ENCODE measurements around the gene TBC1D19. TPM values are rescaled to one million over a fixed set of nuclear protein-coding genes. Genes with fewer than 3 reads are reported as not detected.
"Not testable (repeated sequence)": the region's sequence is repeated elsewhere in the genome, so short reads cannot be mapped to it uniquely, and the experiment has no call there.

The TBC1D19 gene
- total RNA-seq, 1 experiment from 2014 or later: 19.1 TPM

GRCh38 chr4:26632916-26633315 lies 49.0 kb downstream of the TBC1D19 start:
- Histone ChIP-seq H3K27me3 (replicated peaks; ENCODE audit: control insufficient read depth, insufficient read depth, low read length) (no peaks in the 10 kb centered on the region), H3K4me3 (ENCODE audit: low read depth, low read length) (no peak overlapping the region), H3K36me3 (ENCODE audit: control insufficient read depth, insufficient read depth, low read length) (no peaks in the 10 kb centered on the region), H3K4me1 (no peaks in the 10 kb centered on the region), H3K9me3 (no peaks in the 10 kb centered on the region)
- Mint-ChIP-seq H3K27ac (ENCODE audit: unreplicated experiment) (no peak overlapping the region), H3K9me3 (ENCODE audit: unreplicated experiment) (no peaks in the 10 kb centered on the region), H3K27me3 (ENCODE audit: insufficient read depth, unreplicated experiment) (no peaks in the 10 kb centered on the region), H3K4me3 (ENCODE audit: unreplicated experiment) (no peak overlapping the region), H3K4me1 (ENCODE audit: low read depth, unreplicated experiment) (no peaks in the 10 kb centered on the region), H3K36me3 (ENCODE audit: insufficient read depth, unreplicated experiment) (peaks cover 5% of the 10 kb centered on the region)
- BruUV-seq (replicated peaks): no TSS peak
- DNase-seq: no peak
- POLR2A ChIA-PET: no interaction called here
- intact Hi-C loops (cut with micrococcal nuclease; ENCODE audit: unreplicated experiment): no loop called here
- CTCF ChIA-PET: no interaction called here
- no peak for TF ChIP-seq CTCF (IDR thresholded peaks at IDR 0.05; ENCODE audit: insufficient read depth in 1 of 2, low read depth in 1 of 2, low read length in 1 of 2, severe bottlenecking in 1 of 2, unreplicated experiment in 1 of 2)

GRCh38 chr4:26634237-26634636 lies 50.4 kb downstream of the TBC1D19 start:
- H3K4me3 Mint-ChIP-seq (ENCODE audit: unreplicated experiment): no peak overlapping the region
- Histone ChIP-seq H3K27me3 (replicated peaks; ENCODE audit: control insufficient read depth, insufficient read depth, low read length) (no peaks in the 10 kb centered on the region), H3K4me1 (no peaks in the 10 kb centered on the region), H3K4me3 (ENCODE audit: low read depth, low read length) (no peak overlapping the region), H3K36me3 (ENCODE audit: control insufficient read depth, insufficient read depth, low read length) (no peaks in the 10 kb centered on the region; the same call in 1 of the 2 replicates), H3K9me3 (no peaks in the 10 kb centered on the region)
- ChIA-PET POLR2A (no interaction called here), CTCF (interaction anchor here (0.7 kb wide), 1 partner anchor 653 kb away, joined by 3 read pairs; no protein-coding TSS in a partner anchor)
- no peaks in the 10 kb centered on the region for H3K4me1 Mint-ChIP-seq (ENCODE audit: low read depth, unreplicated experiment)
- intact Hi-C loops (cut with micrococcal nuclease; ENCODE audit: unreplicated experiment): no loop called here
- H3K27me3 Mint-ChIP-seq (ENCODE audit: insufficient read depth, unreplicated experiment): no peaks in the 10 kb centered on the region
- BruUV-seq (replicated peaks): no TSS peak
- H3K36me3 Mint-ChIP-seq (ENCODE audit: insufficient read depth, unreplicated experiment): peaks cover 5% of the 10 kb centered on the region
- no peaks in the 10 kb centered on the region for H3K9me3 Mint-ChIP-seq (ENCODE audit: unreplicated experiment)
- no peak overlapping the region for H3K27ac Mint-ChIP-seq (ENCODE audit: unreplicated experiment)
- TF ChIP-seq CTCF (IDR thresholded peaks at IDR 0.05; ENCODE audit: insufficient read depth in 1 of 2, low read depth in 1 of 2, low read length in 1 of 2, severe bottlenecking in 1 of 2, unreplicated experiment in 1 of 2): no peak
- DNase-seq: no peak

- POLR2A ChIA-PET: no interaction called here
- Histone ChIP-seq H3K27me3 (replicated peaks; ENCODE audit: control insufficient read depth, insufficient read depth, low read length) (no peaks in the 10 kb centered on the region), H3K36me3 (ENCODE audit: control insufficient read depth, insufficient read depth, low read length) (no peaks in the 10 kb centered on the region; the same call in 1 of the 2 replicates), H3K9me3 (no peaks in the 10 kb centered on the region), H3K4me3 (ENCODE audit: low read depth, low read length) (no peak overlapping the region), H3K4me1 (no peaks in the 10 kb centered on the region)
- no TSS peak for BruUV-seq (replicated peaks)
- no peak overlapping the region for H3K4me3 Mint-ChIP-seq (ENCODE audit: unreplicated experiment)
- intact Hi-C loops (cut with micrococcal nuclease; ENCODE audit: unreplicated experiment): no loop called here
- CTCF ChIA-PET: no interaction called here
- H3K27me3 Mint-ChIP-seq (ENCODE audit: insufficient read depth, unreplicated experiment): no peaks in the 10 kb centered on the region
- no peak for DNase-seq
- no peak for TF ChIP-seq CTCF (IDR thresholded peaks at IDR 0.05; ENCODE audit: insufficient read depth in 1 of 2, low read depth in 1 of 2, low read length in 1 of 2, severe bottlenecking in 1 of 2, unreplicated experiment in 1 of 2)
- peaks cover 3% of the 10 kb centered on the region for H3K9me3 Mint-ChIP-seq (ENCODE audit: unreplicated experiment)
- H3K36me3 Mint-ChIP-seq (ENCODE audit: insufficient read depth, unreplicated experiment): peaks cover 16% of the 10 kb centered on the region
- no peak overlapping the region for H3K27ac Mint-ChIP-seq (ENCODE audit: unreplicated experiment)
- H3K4me1 Mint-ChIP-seq (ENCODE audit: low read depth, unreplicated experiment): no peaks in the 10 kb centered on the region
Measured at GRCh38 chr4:26636458-26636857, 52.6 kb downstream of the TBC1D19 start.

- peaks cover 38% of the 10 kb centered on the region for H3K36me3 Mint-ChIP-seq (ENCODE audit: insufficient read depth, unreplicated experiment)
- not testable (repeated sequence) for H3K4me1 Mint-ChIP-seq (ENCODE audit: low read depth, unreplicated experiment)
Measured at GRCh38 chr4:26640639-26641038, 56.8 kb downstream of the TBC1D19 start.

More at GRCh38 chr4:26640639-26641038, 56.8 kb downstream of the TBC1D19 start:
- POLR2A ChIA-PET; H3K4me3 ChIP-seq (ENCODE audit: low read depth, low read length); intact Hi-C loops (cut with micrococcal nuclease; ENCODE audit: unreplicated experiment); DNase-seq; BruUV-seq (replicated peaks); H3K4me3 Mint-ChIP-seq (ENCODE audit: unreplicated experiment); H3K27ac Mint-ChIP-seq (ENCODE audit: unreplicated experiment); H3K4me1 ChIP-seq; H3K9me3 ChIP-seq; H3K36me3 ChIP-seq (ENCODE audit: control insufficient read depth, insufficient read depth, low read length); H3K27me3 ChIP-seq (replicated peaks; ENCODE audit: control insufficient read depth, insufficient read depth, low read length); CTCF ChIA-PET; H3K27me3 Mint-ChIP-seq (ENCODE audit: insufficient read depth, unreplicated experiment): not testable (repeated sequence)
- H3K9me3 Mint-ChIP-seq (ENCODE audit: unreplicated experiment): peaks cover 23% of the 10 kb centered on the region

Data from Caco-2 (cell line).